Pons (tissue), 1 donor: ENCODE measurements around the gene GLIPR1L1.
"Not testable (repeated sequence)": the region's sequence is repeated elsewhere in the genome, so short reads cannot be mapped to it uniquely, and the experiment has no call there.

ENCODE experiments used
- DNase-seq: peaks from one replicate; pipeline ENCODE4 v3.0.0-alpha.2; 2016; ENCODE audit warnings: low spot score

GLIPR1L1 gene, protein sequence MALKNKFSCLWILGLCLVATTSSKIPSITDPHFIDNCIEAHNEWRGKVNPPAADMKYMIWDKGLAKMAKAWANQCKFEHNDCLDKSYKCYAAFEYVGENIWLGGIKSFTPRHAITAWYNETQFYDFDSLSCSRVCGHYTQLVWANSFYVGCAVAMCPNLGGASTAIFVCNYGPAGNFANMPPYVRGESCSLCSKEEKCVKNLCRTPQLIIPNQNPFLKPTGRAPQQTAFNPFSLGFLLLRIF

GRCh38 chr12:75334384-75335030 lies at the start of gene GLIPR1L1:
Gene GLIPR1L1 (plus strand): TSS chr12:75334670. CDS start chr12:75334729, 59 bp downstream.
- peak; percentile 95 for DNase-seq

DNA sequence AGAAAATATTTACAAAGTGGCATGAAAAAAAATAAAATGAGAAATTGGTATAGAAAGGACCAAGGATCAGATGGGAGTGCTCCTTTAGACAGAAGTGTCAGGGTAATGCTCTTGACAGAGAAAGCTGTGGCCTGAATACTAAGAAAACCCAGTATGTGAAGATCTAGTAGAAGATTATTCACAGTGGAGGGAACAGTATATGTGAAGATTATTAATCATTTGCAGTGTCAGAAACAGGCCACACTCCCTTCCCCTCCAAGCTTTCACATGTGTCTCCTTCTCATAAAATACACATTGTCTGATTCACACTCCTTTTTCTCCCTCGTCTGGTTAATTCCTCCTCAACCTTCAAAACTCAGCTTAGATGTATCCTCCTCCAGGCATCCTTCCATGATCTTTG lies 45.6 kb upstream of the GLIPR1L1 start:
- no peak for DNase-seq

DNA sequence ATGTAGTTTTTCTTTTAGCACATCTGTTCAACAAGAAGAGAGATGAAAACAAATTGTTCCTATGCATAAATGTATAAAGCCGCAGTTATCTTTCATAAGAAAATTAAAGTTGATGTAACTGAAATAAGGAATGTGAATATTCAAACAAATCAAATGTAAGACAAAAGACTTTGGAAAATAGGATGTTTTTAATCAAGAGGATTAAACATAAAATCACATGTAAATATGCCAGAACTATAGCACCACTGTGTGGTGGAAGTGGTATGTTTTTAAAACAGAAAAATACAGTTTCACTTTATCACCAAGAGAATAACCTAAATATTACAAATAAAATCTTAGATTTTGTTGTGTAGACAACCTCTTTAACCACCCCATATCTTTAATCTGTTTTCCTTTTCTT lies 44.7 kb upstream of the GLIPR1L1 start:
- peak; percentile 31 for DNase-seq

GRCh38 chr12:75291014-75291413 lies 43.5 kb upstream of the GLIPR1L1 start:
- no peak for DNase-seq

DNA sequence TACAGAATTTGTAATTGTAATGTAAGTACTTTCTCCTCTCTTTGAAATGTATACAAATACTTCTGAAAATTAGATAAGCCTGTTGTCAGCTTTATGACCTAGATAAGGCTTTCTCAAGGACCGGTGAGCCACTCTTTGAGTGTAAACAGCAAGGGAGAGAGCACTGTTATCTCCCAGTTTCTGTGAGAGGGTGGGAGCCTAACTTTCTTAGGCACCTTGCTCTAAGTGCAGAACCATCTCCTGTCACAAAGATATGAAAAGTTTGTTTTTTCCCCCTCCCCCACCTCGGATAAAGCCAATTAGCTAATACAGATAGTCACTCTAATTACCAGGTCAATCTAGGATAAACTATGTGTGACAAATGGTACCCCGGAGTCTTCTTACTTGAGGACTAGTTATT lies 40.1 kb upstream of the GLIPR1L1 start:
- no peak for DNase-seq

DNA sequence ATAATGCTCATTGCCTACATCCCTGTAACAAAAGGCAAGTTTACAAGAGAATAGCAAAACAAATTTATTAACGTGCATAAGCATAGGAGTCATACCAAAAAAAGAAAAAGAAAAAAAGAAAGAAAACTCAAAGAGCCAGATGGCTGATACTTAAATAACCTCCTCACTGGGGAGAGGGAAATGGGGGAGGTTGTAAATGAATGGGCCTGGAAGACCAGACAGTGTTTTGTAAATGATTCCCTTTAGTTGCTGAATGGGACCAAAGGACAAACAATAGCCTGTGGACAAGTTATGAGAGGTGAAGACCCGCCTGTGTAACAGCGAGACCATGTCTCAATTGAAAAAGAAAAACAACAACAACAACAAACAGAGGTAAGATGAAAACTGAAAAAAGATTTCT lies 39.7 kb upstream of the GLIPR1L1 start:
- DNase-seq: no peak

DNA sequence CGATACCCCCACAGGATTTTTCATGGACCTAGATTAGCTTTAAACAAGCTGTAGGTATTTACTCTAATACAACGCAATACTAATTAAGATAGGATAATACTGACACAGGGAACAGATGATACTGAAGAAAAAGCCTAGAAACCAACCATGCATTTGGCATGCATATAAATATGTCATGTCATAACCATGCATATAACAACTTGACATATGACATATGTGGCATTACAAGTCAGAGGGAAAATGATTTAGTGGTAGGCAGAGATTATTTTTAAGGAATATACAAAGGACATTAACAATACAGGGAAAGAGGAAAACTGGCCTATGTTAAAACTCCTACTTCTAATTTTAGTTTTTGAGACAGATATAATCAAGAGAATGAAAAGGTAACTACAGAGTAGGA lies 32.2 kb upstream of the GLIPR1L1 start:
- DNase-seq: no peak

DNA sequence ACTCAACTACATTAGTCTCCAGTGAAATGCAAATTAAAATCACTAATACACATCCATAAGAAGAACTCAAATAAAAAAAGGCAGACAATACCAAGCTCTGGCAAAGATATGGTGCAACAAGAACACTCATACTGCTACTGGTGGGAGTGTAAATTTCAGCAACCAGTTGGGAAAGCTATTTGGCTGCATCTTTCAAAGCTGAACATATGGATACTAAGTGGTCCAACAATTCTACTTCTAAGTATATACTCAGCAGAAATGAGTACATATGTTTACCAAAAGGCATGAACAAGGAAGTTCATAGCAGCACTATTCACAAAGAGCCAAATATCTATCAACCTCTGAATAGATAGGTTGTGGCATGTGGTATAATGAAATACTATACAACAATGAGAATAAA lies 31.7 kb upstream of the GLIPR1L1 start:
- no peak for DNase-seq

- no peak for DNase-seq
These were observed 28.8 kb upstream of the GLIPR1L1 start for GRCh38 chr12:75305412-75306332.

DNA sequence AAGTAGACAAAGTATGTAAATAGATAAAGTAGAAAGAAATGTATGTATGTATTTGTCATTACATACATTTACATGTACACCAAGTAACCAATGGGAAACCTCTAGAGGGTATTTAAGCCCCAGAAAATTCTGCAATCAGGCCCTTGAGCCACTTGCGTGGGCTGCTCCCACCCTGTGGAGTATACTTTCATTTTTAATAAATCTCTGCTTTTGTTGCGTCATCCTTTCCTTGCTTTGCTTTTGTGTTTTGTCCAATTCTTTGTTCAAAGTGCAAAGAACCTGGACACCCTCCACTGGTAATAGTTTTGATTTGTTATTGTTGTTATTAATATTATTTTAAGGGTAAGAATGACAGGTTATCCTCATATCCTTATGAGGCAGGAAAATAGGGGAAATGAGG lies 26.2 kb upstream of the GLIPR1L1 start:
- DNase-seq: no peak

- DNase-seq: no peak
These were observed 23.1 kb upstream of the GLIPR1L1 start for GRCh38 chr12:75311369-75311768.

DNA sequence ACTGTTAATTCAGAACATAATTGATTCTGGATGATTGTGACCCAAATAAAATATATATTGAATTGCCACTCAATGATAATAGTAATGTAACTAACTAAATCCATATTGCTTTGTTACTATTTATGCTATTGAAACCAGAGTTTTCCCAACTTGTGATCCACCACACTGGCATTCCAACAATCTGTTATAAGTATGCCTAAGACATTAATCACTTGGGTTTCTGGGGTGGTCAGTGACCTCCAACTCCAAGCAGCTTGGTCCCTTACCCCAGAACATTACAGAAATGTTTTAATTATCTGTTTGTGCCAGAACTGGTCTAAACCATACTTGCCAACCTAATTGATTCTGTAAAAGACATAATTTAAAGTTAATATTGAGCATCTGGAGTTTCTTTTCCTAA lies 19.0 kb upstream of the GLIPR1L1 start:
- no peak for DNase-seq

GRCh38 chr12:75317784-75318183 lies 16.7 kb upstream of the GLIPR1L1 start:
- DNase-seq: no peak

DNA sequence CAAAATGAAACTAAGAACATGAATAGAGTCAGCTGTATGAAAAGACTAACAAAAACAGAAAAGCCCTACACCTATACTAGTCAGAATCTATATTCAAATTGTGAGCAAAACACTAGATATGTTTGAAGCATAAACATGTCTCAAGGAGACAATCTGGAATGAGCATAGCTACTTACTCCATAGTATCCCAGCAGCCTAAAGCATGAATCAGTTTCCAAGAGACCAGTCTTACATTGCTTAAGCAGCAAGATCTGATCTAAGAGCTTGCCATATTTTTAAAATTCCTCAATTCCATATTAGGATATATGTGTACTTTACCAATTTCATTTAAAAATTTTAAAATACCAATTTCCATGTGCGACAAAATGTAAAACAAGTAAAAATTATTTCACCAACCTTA lies 12.0 kb upstream of the GLIPR1L1 start:
- DNase-seq: no peak

DNA sequence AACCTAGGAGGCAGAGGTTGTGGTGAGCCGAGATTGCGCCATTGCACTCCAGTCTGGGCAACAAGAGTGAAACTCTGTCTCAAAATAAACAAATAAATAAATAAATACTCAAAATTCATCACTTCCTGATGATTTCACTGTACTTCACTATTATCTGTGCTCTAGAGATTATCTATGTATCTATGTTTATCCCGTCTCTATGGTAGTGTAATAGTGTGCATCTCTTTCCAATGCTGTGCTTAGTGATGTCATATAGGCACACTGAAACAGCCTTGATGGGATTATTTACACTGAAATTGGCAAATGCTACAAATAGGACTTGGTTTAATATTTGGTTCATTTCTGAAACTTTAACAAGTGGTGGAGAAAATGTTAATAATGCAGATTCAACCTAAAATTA lies 10.8 kb upstream of the GLIPR1L1 start:
- no peak for DNase-seq

DNA sequence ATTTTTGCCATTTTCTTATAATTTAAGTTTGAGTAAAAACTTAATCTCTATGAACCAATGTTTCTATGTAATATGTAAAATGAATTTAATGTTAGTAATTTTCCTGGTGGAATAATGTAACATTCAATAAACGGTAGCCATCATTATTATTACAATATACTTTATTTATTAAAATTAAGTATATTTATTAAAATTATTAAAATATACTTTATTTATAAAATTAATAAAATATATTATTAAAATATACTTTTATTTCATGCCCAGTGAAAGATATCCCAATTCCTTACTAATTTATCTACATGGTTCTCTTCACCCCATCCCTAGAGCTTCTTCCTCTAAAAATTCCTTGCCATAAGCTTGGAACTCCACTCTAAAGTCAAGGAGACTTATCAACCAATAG lies 6.8 kb upstream of the GLIPR1L1 start:
- no peak for DNase-seq

GRCh38 chr12:75329918-75330826 lies 4.3 kb upstream of the GLIPR1L1 start, which contains the start of gene CAPS2:
Gene CAPS2 (minus strand): TSS chr12:75330324. CDS start chr12:75326498, 3,826 bp downstream.
- peak; percentile 68 for DNase-seq

DNA sequence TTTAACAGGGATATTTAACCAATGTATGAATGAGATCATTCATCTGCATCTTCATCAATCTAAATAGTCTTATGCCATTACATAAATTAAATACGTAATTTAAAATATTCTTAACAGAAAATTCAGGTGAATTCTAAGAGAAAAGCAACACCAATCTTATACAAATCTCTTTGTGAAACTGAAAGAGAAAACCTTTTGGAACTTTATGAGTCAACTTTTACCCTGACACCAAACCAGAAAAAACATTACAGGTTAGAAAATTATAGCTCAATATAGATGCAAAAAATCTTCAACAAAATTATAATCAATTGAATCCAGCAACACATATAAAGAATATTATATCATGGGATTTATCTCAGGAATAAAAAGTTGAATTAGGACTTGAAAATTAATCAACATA lies 3.4 kb downstream of the GLIPR1L1 start:
- no peak for DNase-seq

GRCh38 chr12:75341873-75342272 lies 7.4 kb downstream of the GLIPR1L1 start:
- no peak for DNase-seq

DNA sequence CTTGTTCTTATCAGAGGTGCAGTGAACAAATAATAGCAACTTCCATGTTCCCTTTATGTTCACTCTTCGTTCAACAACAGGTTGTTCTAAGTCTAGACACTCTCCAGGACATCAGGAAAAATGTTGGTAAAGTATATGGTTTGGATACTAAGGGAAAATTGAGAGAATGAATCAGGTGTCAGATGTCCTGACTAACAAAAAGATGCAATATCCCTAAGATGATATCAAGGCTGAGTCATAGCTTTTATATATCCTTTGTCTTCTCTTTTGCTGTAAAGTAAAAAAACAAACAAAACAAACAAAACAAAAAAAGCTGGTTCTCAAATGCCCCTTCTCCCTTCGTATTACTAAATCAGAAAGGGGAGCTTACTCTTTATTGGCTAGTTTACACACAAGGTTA lies 11.1 kb downstream of the GLIPR1L1 start:
- DNase-seq: no peak

DNA sequence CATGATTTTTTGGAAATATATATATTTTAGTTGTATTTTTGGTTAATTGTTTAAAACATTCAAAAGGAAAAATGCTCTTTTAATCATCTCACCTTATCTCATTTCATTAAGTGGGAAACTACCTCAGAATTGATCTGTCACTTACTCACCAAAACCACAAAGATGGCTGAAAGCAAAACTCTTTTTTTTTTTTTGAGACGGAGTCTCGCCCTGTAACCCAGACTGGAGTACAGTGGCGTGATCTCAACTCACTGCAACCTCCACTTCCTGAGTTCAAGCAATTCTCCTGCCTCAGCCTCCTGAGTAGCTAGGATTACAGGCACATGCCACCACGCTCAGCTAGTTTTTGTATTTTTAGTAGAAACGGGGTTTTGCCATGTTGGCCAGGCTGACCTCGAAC lies 11.7 kb downstream of the GLIPR1L1 start:
- DNase-seq: not testable (repeated sequence)

- DNase-seq: no peak
These were observed 15.5 kb downstream of the GLIPR1L1 start for GRCh38 chr12:75349946-75350345.
